GM21390 (cell line): ENCODE data around the gene SIPA1L3.
"Not testable (repeated sequence)": the region's sequence is repeated elsewhere in the genome, so short reads cannot be mapped to it uniquely, and the experiment has no call there.

Source experiments
- ATAC-seq: cut with Tn5 transposase; IDR thresholded peaks from one replicate; pipeline ENCODE4 v1.9.1; 2021; ENCODE audit not compliant: unreplicated experiment

Gene SIPA1L3

GRCh38 chr19:37907735-37908455 lies 887 bp downstream of the SIPA1L3 start:
- ATAC-seq = no peak

GRCh38 chr19:37909661-37910199 lies 2.7 kb downstream of the SIPA1L3 start:
- ATAC-seq = no peak

DNA sequence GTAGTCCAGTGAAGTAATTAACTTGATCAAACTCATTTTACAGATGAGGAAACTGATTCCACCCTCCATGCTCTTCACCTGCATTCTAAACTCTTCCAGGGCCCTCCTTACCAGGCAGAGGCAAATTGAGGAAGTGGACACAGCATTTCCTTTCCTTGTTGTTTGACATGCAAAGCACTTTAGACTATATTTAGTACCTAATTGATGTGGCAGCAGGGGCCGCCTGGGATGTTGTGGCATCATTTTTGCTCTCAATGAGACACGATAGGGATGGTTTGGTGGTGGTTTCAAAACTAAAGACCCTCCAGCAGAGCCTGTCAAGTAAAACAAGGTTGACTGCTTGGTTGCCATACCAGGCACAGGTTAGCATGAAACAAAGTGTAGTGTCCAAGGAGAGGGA lies 7.9 kb downstream of the SIPA1L3 start:
- ATAC-seq = peak; percentile 50

GRCh38 chr19:37920591-37921450 lies 13.8 kb downstream of the SIPA1L3 start:
- ATAC-seq = no peak

- not testable (repeated sequence) for ATAC-seq
These were observed 17.6 kb downstream of the SIPA1L3 start for GRCh38 chr19:37924573-37924972.

DNA sequence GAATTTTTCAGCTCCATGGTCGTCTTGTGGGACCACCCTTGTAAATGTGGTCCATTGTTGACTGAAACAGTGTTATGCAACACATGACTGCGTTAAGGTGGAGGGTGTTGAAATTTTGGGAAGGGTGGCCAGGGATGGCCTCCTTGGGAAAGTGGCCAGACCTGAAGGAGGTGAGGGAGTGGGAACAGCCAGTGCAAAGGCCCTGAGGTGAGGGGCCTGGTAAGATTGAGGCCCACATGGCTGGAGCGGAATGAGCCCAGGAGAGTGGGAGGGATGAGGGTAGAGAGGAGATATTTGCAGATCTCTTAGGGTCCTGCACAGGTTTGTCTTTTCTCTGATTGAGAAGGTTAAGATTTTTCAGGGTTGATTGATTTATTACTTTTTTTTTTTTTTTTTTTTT lies 18.2 kb downstream of the SIPA1L3 start:
- ATAC-seq = no peak

DNA sequence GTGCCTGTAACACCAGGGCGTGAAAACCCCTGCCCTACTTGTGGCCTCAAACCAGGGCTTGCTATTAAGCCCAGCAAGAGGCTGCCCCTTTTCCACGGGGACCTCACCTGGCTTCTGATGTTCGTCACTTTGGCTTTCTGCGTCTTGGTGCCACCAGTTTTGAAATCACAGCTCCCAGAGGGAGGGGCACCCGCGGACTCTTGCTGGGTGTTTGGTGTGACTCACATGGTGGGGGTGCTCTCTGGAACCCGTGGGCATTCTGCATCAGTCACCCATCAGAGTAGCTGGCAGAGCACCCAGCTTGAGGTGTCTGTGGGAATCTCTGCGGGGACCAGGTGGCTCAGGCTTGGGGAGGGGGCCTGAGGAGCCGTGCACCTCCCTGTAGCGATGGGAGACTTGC lies 19.2 kb downstream of the SIPA1L3 start:
- no peak for ATAC-seq

DNA sequence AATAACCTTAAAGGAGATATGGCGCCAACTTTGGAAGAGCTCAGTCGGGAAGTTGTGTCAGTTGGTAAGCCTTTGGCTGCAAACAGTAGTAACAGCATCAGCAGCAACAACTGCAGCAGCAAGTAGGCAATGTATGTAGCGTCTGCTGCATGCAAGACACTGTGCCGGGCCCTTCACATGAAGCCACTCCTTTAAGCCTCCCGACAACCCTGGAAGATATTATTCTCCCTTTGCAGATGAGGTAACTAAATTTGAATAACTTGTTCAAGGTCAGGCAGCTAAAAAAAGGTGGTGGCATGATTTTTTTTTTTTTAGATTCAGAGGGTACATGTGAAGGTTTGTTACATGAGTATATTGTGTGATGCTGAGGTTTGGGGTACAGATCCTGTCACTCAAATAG lies 19.7 kb downstream of the SIPA1L3 start:
- ATAC-seq = no peak

DNA sequence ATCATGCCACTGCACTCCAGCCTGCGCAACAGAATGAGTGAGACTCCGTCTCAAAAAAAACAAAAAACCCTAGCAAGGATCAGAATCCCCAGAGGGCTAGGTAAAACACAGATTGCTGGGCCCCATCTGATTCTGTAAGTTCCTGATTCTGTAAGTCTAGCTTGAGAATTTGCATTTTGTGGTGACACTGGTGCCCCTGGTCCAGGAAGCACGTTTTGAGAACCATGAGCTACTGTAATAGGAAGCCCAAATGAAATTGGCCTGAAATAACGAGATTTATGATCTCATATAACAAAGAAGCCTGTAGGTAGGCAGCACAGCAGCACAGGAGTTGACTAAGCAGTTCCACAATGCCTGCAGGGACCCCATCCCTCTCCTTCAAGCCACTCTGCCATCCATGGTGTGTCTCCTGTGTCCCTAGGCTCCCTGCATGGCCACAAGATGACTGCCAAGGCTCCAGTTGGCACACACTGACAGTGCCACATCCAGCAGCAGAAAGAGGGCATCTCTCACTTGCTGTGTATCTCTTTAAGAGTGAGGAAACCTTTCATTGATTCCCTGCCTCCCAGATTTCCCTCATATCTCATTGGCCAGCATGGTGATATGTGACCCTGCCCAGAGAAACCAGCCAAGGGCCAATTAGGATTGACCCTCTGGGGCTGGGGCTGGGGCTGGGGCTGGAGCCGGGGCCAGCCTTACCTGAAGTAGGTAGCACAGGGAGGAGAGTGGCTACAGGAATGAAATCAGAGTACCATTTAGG lies 21.7 kb downstream of the SIPA1L3 start:
- ATAC-seq = peak; percentile 62

DNA sequence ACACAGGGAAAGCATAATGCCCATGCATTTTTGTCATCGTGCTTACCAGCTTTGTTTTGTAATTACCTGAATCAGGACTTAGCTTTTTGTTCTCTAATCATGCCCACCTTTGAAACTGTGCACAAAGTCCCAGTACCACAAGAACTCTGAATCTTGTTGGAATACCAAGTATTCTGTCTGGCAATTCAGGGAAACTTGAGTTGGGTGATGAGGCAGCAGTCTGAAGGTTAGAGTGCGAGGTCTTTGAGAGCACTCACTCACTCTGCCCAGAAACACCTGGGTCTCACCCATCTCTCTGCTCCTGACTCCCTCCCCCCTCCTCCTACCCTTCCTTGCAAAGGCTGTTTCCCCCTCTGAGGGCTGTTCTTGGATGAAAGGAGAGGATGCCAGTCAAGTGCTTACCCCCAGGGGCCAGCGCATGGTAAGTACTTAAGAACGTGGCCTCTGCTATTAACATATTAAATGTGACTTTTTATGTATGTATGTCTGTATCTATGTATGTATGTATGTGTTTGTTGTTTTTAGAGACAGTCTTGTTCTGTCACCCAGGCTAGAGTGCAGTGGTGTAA lies 22.4 kb downstream of the SIPA1L3 start:
- no peak for ATAC-seq

DNA sequence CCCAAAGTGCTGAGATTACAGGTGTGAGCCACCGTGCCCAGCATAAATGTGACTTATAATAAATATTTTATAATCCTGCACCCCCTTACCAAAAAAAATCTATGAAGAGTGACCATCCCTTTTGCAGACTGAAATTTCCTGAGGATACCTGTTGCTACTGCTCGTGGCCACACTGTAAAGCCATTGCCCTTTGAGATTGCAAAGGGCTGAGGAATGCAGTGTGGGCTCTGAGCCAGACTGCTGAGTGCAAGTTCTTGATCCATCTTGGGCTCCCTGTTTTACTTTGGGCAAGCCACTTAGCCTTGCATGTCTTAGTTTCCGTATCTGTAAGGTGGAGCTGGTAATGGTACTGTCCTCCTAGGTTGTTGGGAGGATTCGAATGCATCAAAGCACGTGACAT lies 23.4 kb downstream of the SIPA1L3 start:
- no peak for ATAC-seq

GRCh38 chr19:37931881-37932655 lies 25.1 kb downstream of the SIPA1L3 start:
- no peak for ATAC-seq

- ATAC-seq = no peak
These were observed 26.3 kb downstream of the SIPA1L3 start for GRCh38 chr19:37932985-37933936.

- no peak for ATAC-seq
These were observed 26.9 kb downstream of the SIPA1L3 start for GRCh38 chr19:37933937-37934358.

- no peak for ATAC-seq
These were observed 28.3 kb downstream of the SIPA1L3 start for GRCh38 chr19:37935341-37935740.

- no peak for ATAC-seq
These were observed 29.2 kb downstream of the SIPA1L3 start for GRCh38 chr19:37936166-37936565.

- no peak for ATAC-seq
These were observed 29.9 kb downstream of the SIPA1L3 start for GRCh38 chr19:37936886-37937285.

GRCh38 chr19:37938353-37938752 lies 31.3 kb downstream of the SIPA1L3 start:
- ATAC-seq = no peak
